HS-27A (cell line): ENCODE results near the gene SFXN1.

Source experiments
- DNase-seq: peaks from one replicate; pipeline ENCODE4 v3.0.0-alpha.2; 2012; ENCODE audit warnings: low read depth, missing footprints

Gene SFXN1

GRCh38 chr5:175573493-175574269, 95.3 kb downstream of the SFXN1 start:
- DNase-seq, result no peak

DNA sequence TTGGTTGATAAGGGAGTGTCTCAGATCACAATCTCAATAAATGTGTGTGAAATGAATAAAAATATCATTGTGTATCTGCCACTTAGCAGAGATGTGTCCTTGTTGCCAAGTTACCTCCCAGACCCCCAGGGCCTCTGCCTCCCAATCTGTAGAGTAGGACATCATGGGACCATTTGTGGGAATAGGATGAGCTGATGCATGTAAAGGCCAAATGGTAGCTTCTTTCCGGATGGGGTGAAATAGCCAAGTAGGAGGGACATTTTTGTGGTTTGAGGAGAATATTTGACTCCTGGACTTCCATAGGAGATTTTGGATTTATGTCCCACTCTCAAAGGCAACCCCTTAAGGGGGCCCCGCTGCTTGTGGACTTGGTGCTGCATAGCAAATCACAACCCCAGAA, 96.9 kb downstream of the SFXN1 start:
- no peak for DNase-seq

DNA sequence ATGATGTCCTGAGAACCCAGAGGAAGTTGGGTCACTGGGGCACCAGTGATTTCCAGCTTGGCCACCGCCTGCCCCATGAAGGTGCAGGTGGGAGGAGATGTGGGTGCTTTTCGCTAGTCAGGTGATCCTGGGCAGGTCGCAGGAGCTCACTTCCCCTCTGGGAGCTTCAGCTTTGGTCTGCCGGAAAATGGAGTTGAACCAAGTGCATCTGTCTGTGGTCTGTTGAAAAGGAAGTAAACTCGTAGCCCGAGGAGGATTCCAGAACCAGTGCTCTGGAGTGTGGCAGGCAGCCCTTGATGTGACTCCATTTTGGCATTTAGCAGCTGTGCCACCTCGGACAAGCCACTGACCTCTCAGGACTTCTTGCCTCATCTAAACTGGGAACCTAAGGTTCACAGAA, 97.7 kb downstream of the SFXN1 start:
- no peak for DNase-seq

DNA sequence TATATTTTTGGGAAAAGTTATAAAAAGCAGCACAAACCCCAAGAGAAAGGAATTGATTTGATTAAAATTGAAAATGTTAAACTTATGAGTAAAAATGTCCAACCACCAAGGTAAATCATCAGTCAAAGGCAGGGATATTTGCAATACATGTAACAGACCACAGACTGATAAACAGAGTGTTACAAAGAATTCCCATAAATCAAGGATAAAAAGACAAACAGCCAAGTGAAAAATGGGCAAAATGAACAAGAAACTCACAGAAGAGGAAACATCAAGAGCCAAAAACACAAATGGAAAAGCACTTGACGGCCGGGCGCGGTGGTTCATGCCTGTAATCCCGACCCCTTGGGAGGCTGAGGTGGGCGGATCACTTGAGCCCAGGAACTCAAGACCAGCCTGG, 98.2 kb downstream of the SFXN1 start:
- no peak for DNase-seq
